H9 (cell line): ENCODE results near the gene SLC5A12. TPM values are rescaled to one million over a fixed set of nuclear protein-coding genes. Genes with fewer than 3 reads are reported as not detected.

Source experiments
- DNase-seq: peaks from one replicate; pipeline ENCODE4 v3.0.0-alpha.2; 2017
- H2AFZ ChIP-seq: one replicate; pipeline ENCODE4 v1.6.1; 2013; ENCODE audit warnings: mild to moderate bottlenecking, low read length, control low read depth, moderate library complexity
- H2AK5ac ChIP-seq: 2 replicates; pipeline ENCODE4 v1.6.1; 2013; ENCODE audit warnings: low read length, control low read depth, mixed read lengths; ENCODE audit not compliant: insufficient read length
- H2BK120ac ChIP-seq: one replicate; pipeline ENCODE4 v1.6.1; 2013; ENCODE audit warnings: low read depth, mild to moderate bottlenecking, low read length, control low read depth, inconsistent platforms; ENCODE audit not compliant: poor library complexity, severe bottlenecking
- H2BK12ac ChIP-seq: 2 replicates; pipeline ENCODE4 v1.6.1; 2013; ENCODE audit warnings: low read length, control low read depth, mixed read lengths, low read depth; ENCODE audit not compliant: insufficient read length
- H2BK15ac ChIP-seq: 2 replicates; pipeline ENCODE4 v1.6.1; 2013; ENCODE audit warnings: low read depth, low read length, control low read depth
- H2BK20ac ChIP-seq: one replicate; pipeline ENCODE4 v1.6.1; 2013; ENCODE audit warnings: low read depth, mild to moderate bottlenecking, low read length, control low read depth, inconsistent platforms; ENCODE audit not compliant: poor library complexity, severe bottlenecking
- H2BK5ac ChIP-seq: 2 replicates; pipeline ENCODE4 v1.6.1; 2013; ENCODE audit warnings: low read length, control low read depth, mixed read lengths; ENCODE audit not compliant: insufficient read length
- H3K14ac ChIP-seq: 2 replicates; pipeline ENCODE4 v1.6.1; 2013; ENCODE audit warnings: low read length, control low read depth; ENCODE audit not compliant: insufficient read depth
- H3K18ac ChIP-seq: 2 replicates; pipeline ENCODE4 v1.6.1; 2013; ENCODE audit warnings: low read depth, mild to moderate bottlenecking, mixed read lengths, low read length, control low read depth; ENCODE audit not compliant: insufficient read length
- H3K23ac ChIP-seq: 2 replicates; pipeline ENCODE4 v1.6.1; 2013; ENCODE audit warnings: low read length, control low read depth, mixed read lengths, low read depth; ENCODE audit not compliant: insufficient read length
- H3K23me2 ChIP-seq: 2 replicates; pipeline ENCODE4 v1.6.1; 2013; ENCODE audit warnings: low read depth, mild to moderate bottlenecking, mixed read lengths, low read length, control low read depth; ENCODE audit not compliant: insufficient read length, poor library complexity, severe bottlenecking
- H3K27ac ChIP-seq: 2 replicates; pipeline ENCODE4 v1.5.1; 2013; ENCODE audit warnings: low read length, control low read depth, mixed read lengths, low read depth; ENCODE audit not compliant: insufficient read length
- H3K27me3 ChIP-seq: 2 replicates; pipeline ENCODE4 v1.6.1; 2013; ENCODE audit warnings: low read length, control low read depth, inconsistent platforms; ENCODE audit not compliant: insufficient read depth
- H3K4ac ChIP-seq: 2 replicates; pipeline ENCODE4 v1.6.1; 2013; ENCODE audit warnings: low read depth, mild to moderate bottlenecking, control low read depth, inconsistent platforms, low read length, moderate library complexity
- H3K4me1 ChIP-seq: 2 replicates; pipeline ENCODE4 v1.6.1; 2013; ENCODE audit warnings: low read length, control low read depth, inconsistent platforms; ENCODE audit not compliant: insufficient read depth
- H3K4me2 ChIP-seq: 2 replicates; pipeline ENCODE4 v1.6.1; 2013; ENCODE audit warnings: low read length, control low read depth, mixed read lengths; ENCODE audit not compliant: insufficient read length, insufficient read depth
- H3K56ac ChIP-seq: 2 replicates; pipeline ENCODE4 v1.6.1; 2013; ENCODE audit warnings: low read depth, mild to moderate bottlenecking, mixed read lengths, low read length, control low read depth; ENCODE audit not compliant: insufficient read length
- H3K79me1 ChIP-seq: 2 replicates; pipeline ENCODE4 v1.6.1; 2013; ENCODE audit warnings: low read depth, mild to moderate bottlenecking, moderate library complexity, low read length, control low read depth, inconsistent platforms; ENCODE audit not compliant: insufficient read depth, poor library complexity, severe bottlenecking
- H3K79me2 ChIP-seq: 2 replicates; pipeline ENCODE4 v1.6.1; 2013; ENCODE audit warnings: low read length, control low read depth, inconsistent platforms; ENCODE audit not compliant: insufficient read depth
- H3K9ac ChIP-seq: 2 replicates; pipeline ENCODE4 v1.6.1; 2013; ENCODE audit warnings: low read length, control low read depth, mixed read lengths; ENCODE audit not compliant: insufficient read length; ENCODE audit errors: extremely low read depth
- H3K9me3 ChIP-seq: one replicate; pipeline ENCODE4 v1.6.1; 2013; ENCODE audit warnings: low read depth, low read length, inconsistent platforms; ENCODE audit not compliant: control insufficient read depth
- H3T11ph ChIP-seq: one replicate; pipeline ENCODE4 v1.6.1; 2013; ENCODE audit warnings: mild to moderate bottlenecking, low read length, control low read depth, inconsistent platforms
- H4K20me1 ChIP-seq: one replicate; pipeline ENCODE4 v1.6.1; 2013; ENCODE audit not compliant: control insufficient read depth, insufficient read length, insufficient read depth
- H4K5ac ChIP-seq: 2 replicates; pipeline ENCODE4 v1.6.1; 2013; ENCODE audit warnings: low read depth, mild to moderate bottlenecking, mixed read lengths, low read length, control low read depth; ENCODE audit not compliant: insufficient read length
- H4K8ac ChIP-seq: replicated peaks from 2 replicates; pipeline ENCODE4 v1.6.1; 2013; ENCODE audit warnings: low read length, control low read depth, mixed read lengths, low read depth; ENCODE audit not compliant: insufficient read length
- H4K91ac ChIP-seq: 2 replicates; pipeline ENCODE4 v1.6.1; 2013; ENCODE audit warnings: low read depth, mild to moderate bottlenecking, moderate library complexity, mixed read lengths, low read length, control low read depth; ENCODE audit not compliant: insufficient read length
- H3K27ac Mint-ChIP-seq, 3 experiments: 2 replicates in 2 of 3; 3 replicates in 1 of 3; pipeline ENCODE4 v1.8.0; 2020 to 2021; ENCODE audit warnings: mixed read lengths in 3 of 3, mild to moderate bottlenecking in 1 of 3, moderate library complexity in 1 of 3
- H3K27me3 Mint-ChIP-seq: 2 replicates; pipeline ENCODE4 v1.8.0; 2021; ENCODE audit warnings: low read depth, mild to moderate bottlenecking, moderate library complexity, mixed read lengths
- H3K36me3 Mint-ChIP-seq, 3 experiments: 2 replicates in 2 of 3; 3 replicates in 1 of 3; pipeline ENCODE4 v1.8.0; 2020 to 2021; ENCODE audit warnings: low read depth in 3 of 3, mixed read lengths in 3 of 3; ENCODE audit not compliant: insufficient read depth in 1 of 3
- H3K4me1 Mint-ChIP-seq, 2 experiments: 2 replicates each; pipeline ENCODE4 v1.8.0; 2020; ENCODE audit warnings: mixed read lengths in 2 of 2
- H3K4me3 Mint-ChIP-seq, 2 experiments: 2 replicates in 1 of 2; 3 replicates in 1 of 2; pipeline ENCODE4 v1.8.0; 2020 to 2021; ENCODE audit warnings: mild to moderate bottlenecking in 2 of 2, mixed read lengths in 2 of 2, moderate library complexity in 1 of 2
- H3K9me3 Mint-ChIP-seq, 2 experiments: 2 replicates in 1 of 2; 3 replicates in 1 of 2; pipeline ENCODE4 v1.8.0; 2020; ENCODE audit warnings: mild to moderate bottlenecking in 2 of 2, mixed read lengths in 2 of 2, moderate library complexity in 1 of 2
- CTCF ChIP-seq: fragments of 200-600 bp; sonication (generic); conservative IDR thresholded peaks from 3 replicates; pipeline ENCODE4 v1.8.0; 2021; ENCODE audit warnings: antibody characterized with exemption, mild to moderate bottlenecking
- WGBS: extraction: QIAGEN DNeasy Blood & Tissue Kit; methylation state at CpG from one replicate; pipeline ENCODE4 v1.1.7; 2013; ENCODE audit warnings: missing lambda C conversion rate, low lambda C conversion rate, mixed read lengths; ENCODE audit not compliant: insufficient read length; ENCODE audit errors: extremely low coverage; 5-methylcytosine and 5-hydroxymethylcytosine counted together
- total RNA-seq: library from RNA; stranded (reverse); gene quantifications from 2 replicates; pipeline ENCODE4 v1.2.1, GENCODE V29; 2021

Gene SLC5A12
- total RNA-seq, 1 experiment from 2014 or later: 2.7 TPM

GRCh38 chr11:26675233-26675928, 46.5 kb downstream of the SLC5A12 start:
- Mint-ChIP-seq H3K27ac (no peak overlapping the region), H3K9me3 (no peaks in the 10 kb centered on the region), H3K27me3 (no peaks in the 10 kb centered on the region), H3K36me3 (no peaks in the 10 kb centered on the region; a peak in 1 of 7 replicates), H3K4me3 (no peak overlapping the region), H3K4me1 (no peaks in the 10 kb centered on the region)
- Histone ChIP-seq H3K79me2 (no peaks in the 10 kb centered on the region), H3T11ph (no peak overlapping the region), H2BK5ac (no peak overlapping the region), H3K9ac (no peak overlapping the region), H3K14ac (no peak overlapping the region), H3K56ac (no peak overlapping the region), H4K20me1 (no peaks in the 10 kb centered on the region), H3K4ac (no peak overlapping the region), H3K27ac (no peak overlapping the region), H2BK12ac (no peak overlapping the region), H3K18ac (no peak overlapping the region), H3K23me2 (no peaks in the 10 kb centered on the region), H3K27me3 (no peaks in the 10 kb centered on the region), H2AK5ac (no peak overlapping the region), H3K9me3 (no peaks in the 10 kb centered on the region), H3K23ac (no peak overlapping the region), H3K4me2 (no peak overlapping the region), H3K79me1 (no peaks in the 10 kb centered on the region), H4K91ac (no peak overlapping the region), H2BK120ac (no peak overlapping the region), H4K5ac (no peak overlapping the region), H3K4me1 (no peaks in the 10 kb centered on the region), H4K8ac (no peak overlapping the region), H2BK20ac (no peak overlapping the region), H2AFZ (no peak overlapping the region), H2BK15ac (no peak overlapping the region)
- no peak for DNase-seq
- TF ChIP-seq CTCF: no peak
- no CpG with 5 or more reads among the region's 2 CpGs for WGBS
